ENCODE results near the gene VWA7.
A peak's percentile ranks its signal among the peaks of the same experiment; 100 is the strongest.

VWA7 gene

DNA sequence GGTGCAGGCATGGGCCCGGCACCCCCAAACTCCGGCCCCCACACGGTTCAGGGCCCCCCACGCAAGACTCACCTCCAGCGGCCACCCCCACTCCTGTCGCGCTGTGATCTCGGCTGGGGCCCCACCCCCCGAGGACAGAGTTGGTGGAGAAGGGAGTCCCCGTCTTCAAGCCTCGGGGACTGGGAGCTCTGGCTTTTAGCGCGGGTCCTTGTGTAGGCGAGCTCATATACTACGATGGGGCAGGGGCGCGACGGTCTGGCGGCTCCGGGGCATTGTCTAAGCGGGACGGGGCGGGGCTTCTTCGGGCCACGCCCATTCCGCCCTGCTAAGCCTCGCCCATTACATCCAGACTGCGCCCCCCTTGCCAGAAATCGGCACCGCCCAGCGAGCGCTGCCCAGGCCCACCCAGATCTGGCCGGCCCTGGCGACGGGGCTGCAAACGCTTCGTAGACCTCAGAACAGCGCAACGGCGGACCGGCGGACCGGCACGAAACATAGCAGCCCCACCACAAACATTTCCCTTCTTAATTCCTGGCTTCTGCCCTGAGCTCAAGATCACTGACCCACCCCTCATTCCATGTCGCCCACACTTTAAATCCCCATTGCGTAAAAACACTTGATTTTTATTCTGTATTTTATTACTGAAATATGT is 47.0 kb downstream of the VWA7 start:
- no peak for DNase-seq (ENCODE audit: low read depth)

DNA sequence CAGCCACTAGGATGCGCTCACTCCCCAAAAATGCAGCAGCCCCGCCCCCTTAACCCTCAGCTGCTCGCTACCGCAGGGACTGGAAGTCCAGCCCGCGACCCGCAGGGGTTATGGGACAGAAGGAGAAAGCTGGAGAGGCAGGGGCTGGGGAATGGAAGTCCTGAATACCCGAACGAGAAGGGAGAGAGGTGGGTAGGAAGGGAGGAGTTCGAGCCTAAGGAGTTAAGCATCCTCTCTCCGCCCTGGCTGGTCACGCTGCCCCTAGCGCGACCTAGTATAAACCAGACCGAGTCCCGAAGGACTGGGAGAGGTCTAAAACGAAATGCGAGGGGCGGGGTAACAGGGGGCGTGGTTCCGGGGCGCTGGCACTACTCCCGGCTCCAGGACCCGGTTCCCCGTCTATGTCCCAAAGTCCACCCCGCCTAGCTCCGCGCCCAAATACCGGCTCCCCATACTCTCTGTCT is 47.6 kb downstream of the VWA7 start:
- peak; percentile 69 for DNase-seq (ENCODE audit: low read depth)

DNA sequence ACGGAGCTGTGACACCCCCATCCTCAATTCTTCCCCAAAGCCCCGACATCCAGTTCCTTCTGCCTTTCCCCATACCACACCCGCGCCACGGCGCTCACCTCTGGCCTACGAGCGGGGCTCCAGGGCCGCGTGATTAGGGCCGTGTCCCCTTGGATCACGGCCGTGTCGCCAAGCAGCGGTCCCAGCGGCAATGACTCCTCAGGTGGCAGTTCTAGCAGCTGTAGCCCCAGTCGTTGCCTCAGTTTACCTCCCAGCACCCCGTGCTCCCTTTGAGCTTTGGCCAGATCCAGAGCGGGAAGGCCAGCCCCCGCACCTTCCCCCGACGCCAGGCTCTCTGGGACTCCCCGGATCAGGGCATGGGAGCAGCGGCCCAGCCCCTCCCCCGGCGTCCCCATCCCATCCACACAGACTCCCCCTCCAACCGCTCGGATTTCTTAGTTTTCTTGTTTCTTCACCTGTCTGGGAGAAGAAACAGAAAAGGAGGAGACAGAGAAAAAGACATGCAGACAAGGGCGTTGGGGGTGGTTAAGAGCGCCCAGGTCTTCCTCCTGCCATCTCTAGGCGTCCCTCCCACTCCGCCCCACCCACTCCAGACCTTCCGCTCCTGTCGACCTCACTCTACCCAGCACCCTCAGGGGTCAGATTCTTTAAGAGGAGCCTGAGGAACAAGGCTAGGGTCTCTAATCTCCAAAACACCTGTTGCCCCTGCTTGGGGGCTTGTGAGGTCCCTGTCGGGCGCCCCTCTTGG is 48.2 kb downstream of the VWA7 start, which contains the start of gene DDAH2:
DDAH2 (minus strand) TSS at position 533 of the 748 bp plus-strand sequence; CDS start at position 395, 138 bp downstream.
- DNase-seq (ENCODE audit: low read depth) = no peak

DNA sequence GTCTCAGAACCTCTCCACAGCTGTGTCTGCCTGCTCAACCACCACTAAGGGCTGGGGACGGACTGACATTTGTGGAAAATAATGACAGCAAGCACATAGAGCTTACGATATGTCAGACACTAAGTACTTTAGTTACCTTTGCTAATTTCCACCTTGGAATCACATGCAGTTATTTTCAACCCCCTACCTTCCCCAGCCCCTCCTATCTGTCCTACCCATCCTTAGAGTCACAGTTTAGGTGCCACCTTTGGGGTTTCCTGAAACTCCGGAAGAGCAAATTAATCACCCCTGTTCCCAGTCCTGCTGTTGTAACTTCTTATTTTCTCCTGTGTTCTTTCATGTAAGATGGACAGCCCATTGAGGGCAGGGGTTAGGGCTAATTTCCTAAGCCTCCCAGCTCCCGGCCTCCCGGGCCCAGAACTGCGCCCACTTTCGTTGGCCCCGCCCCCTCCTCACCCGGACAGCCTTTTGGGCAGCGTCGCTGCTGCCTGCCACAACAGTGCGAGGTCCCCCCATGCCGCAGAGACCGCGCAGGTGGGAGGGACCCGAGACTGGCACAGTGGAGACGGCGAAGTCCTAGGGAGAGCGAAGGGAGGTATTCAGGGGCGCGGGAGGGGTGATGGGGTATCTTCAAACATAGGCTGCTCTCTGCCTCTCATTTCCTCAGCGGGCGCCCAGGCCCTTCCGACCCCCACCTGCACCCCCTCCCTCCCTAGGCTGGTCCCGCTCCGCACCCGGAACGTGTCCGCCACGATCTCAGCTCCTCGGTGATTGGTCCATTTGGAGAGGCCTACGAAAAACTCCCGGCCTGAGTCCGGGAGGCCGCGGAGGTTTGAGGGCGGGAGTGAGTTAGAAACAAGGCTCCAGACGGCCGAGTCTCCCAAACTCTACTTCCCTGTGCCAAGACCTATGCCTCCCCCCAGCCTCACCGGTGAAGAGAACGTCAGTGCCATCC is 49.1 kb downstream of the VWA7 start:
- no peak for DNase-seq (ENCODE audit: low read depth)

DNA sequence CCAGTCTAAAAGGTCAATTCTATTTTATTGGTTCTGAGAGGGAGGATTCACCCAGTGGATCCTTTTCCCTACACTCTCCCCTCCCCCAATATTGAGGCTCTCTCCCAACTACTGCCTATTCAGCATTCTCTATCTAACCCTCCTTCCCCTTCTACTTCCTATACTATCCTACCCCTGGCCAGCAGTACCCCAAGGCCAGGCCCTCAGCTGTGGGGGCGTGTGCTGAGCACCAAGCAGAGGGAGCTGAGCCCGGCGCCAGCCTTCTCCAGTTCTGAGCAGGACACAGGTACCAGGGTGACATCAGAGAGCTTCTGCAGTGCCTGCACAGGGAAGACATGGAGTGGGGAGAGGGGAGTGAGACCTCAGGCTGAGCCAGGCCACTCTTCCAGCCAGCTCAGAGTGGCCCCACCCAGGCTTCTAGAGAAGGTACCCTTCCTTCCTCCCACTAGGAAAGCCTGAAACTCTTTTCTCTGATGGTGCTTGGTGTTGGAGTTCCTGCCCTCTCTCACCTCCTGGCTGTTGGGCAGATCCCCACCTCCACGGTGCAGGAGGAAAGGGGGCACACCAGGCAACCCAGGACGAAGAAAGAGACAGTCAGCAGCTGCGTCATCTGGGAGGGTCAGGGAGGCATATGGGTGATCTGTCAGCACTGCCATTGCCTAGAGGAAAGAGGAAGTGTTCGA is 50.0 kb downstream of the VWA7 start:
- no peak for DNase-seq (ENCODE audit: low read depth)

DNA sequence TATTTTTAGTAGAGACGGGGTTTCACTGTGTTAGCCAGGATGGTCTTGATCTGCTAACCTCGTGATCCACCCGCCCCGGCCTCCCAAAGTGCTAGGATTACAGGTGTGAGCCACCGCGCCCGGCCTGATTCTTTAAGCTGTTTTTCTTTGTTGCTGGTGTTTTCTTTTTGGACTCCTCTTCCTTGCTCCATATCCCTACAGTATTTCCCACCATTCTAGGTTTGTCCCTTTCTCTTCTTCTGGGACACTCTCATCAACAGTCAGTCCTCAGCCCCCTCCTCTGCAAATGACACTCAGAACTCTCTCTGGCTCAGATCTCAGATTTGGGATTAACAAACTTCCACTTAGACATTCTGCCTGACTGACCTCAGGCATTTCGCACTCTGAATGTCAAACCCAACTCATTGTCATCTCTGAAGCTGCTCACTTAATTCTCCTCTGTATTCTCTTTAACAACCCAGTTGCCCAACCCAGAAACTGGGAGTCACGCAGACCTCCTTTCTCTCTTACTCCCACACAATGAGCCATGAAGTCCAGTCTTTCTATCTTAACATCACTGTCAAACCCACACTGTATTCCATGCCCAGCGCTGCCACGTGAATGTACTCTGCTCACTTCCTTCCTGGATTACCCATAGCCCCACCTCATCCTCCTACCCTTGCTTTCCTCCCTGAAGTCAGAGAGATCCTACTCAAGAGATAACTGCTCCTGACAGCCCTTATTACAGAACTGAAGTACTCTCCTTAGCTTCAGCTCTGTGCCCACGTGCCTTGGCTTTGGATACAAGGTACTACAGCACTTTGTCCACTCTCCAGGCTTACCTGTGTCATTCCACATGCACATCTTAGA is 51.4 kb downstream of the VWA7 start:
- no peak for DNase-seq (ENCODE audit: low read depth)

DNA sequence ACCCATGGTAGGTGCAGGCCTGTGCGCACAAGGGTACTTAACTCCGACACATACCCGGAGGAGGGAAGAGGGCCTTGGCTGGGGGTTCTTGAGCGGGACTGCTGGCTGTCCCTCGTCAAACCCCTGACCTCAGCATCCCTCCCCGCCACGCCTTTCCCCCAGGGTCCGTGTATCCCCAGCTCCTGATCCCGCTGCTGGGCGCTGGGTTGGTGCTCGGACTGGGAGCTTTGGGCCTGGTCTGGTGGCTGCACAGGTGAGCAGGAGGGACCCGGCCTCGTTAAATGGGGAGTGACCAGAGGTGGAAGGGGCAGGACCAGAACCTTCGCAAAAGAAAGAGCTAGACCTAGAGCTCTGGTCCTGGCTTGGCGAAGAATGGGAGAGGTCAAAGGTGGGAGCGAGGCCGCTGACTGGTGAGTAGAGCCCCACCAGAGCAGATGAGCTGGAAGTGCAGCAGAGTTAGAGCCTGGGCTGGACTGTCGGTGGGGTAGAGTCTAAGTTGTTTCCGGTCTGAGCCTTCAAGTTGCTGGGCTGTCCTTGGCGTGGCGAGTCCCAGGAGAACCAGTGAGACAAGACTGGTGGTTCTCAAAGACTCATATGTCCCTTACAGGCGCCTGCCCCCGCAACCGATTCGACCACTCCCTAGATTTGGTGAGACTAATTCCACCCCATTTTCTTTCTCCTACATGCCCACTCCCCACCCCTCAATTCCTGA is 53.0 kb downstream of the VWA7 start:
- no peak for DNase-seq (ENCODE audit: low read depth)

DNA sequence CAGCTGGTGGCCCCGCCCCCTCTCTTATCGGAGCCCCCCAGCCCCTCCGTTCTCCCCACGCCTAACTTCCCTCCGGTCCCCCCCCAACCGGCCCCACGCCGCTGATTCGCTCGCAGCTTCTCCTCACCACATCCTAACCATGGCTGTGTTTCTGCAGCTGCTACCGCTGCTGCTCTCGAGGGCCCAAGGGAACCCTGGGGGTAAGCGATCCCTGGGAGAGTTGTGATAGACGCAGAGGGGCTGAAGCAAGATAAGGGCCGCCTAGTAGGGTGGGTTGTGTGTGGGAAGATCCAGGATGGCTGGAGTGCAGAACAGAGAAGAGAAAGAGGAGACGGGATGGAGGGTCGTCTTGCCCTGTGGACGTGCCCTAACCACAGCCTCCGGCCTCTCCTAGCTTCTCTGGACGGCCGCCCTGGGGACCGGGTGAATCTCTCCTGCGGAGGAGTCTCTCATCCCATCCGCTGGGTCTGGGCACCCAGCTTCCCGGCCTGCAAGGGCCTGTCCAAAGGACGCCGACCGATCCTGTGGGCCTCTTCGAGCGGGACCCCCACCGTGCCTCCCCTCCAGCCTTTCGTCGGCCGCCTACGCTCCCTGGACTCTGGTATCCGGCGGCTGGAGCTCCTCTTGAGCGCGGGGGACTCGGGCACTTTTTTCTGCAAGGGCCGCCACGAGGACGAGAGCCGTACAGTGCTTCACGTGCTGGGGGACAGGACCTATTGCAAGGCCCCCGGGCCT is 53.7 kb downstream of the VWA7 start, which contains the start of gene MPIG6B:
MPIG6B (plus strand) TSS at position 129 of the 735 bp plus-strand sequence; CDS start at position 140, 11 bp downstream.
- DNase-seq (ENCODE audit: low read depth) = no peak

DNA sequence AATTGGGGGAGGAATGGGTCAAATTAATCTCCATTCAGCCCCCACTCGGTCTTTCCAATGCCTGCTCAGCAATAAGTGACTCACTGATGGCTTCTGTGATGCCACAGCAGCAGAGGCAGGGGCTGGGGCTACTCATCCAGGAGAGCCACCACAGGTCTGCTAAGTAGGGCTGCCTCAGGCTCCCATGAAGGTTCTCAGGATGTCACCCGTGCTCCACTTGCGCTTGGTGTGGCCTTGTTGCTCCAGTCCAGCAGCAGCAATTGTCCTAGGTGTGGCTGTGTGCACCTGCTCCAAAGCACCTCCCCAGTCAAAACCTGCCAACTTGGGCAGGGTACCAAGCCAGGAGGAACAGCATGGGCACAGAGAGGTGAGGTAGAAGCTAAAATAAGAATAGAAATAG is 55.0 kb downstream of the VWA7 start:
- DNase-seq (ENCODE audit: low read depth) = no peak

DNA sequence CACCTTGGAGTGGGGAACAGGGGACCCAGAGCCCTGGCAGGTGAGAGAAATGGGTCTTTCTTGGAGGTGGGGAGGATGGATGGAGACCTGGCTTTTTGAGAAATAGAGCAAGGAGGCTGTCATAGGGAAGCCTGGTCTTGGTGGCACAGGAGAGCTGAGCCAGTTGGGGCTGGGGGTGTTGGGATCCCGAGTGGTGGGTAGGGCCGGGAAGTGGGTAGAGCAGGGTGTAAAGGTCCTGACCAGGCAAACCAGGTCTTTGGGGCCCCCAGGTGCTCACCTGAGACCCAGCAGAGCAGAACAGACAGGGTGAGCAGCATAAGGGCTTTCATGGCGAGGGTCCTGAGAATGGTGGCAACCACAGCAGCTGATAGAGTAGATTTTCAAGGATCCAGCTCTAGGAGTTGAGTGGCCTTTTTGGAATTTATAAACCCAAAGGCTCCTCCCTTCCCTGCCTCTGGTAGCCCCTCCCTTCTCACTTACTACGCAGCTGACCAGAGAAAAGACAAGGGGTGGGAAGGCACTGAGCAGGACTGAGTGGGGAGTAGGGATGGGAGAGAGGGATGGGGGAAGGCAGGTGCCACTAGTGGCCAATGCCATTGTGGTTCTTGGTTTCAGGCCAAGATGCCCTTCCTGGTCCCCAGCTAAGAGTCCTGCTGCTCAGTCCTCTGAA is 55.6 kb downstream of the VWA7 start, which contains the start of gene LY6G6C:
LY6G6C (minus strand) TSS at position 396 of the 670 bp plus-strand sequence; CDS start at position 329, 67 bp downstream.
- no peak for DNase-seq (ENCODE audit: low read depth)

DNA sequence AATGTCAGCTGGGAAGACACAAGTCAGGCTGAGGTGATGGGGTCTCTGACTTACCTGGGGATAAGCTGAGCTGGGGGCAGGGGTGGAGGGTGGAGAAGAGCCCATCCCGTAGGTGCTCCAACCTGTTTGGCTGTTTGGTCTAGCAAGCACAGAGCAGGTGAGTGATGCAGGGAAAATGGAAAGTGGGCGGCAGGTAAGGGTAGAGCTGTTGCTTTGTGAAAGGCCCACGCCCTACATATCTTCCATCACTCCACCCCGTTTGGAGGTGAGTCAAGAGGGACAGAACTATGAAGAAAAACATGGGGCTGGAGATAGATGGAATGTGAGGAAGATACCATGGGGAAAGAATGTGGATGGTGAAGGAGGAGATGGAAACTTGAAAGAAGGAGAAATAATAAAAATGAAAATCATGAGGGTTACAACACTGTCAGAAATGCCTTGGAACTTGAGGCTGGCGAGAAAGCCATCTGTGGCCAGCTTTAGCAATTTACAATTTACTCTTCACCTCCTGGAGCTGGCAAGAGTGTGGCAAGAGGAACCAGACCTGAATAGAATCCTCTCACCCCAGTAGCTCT is 56.8 kb downstream of the VWA7 start:
- DNase-seq (ENCODE audit: low read depth) = no peak

DNA sequence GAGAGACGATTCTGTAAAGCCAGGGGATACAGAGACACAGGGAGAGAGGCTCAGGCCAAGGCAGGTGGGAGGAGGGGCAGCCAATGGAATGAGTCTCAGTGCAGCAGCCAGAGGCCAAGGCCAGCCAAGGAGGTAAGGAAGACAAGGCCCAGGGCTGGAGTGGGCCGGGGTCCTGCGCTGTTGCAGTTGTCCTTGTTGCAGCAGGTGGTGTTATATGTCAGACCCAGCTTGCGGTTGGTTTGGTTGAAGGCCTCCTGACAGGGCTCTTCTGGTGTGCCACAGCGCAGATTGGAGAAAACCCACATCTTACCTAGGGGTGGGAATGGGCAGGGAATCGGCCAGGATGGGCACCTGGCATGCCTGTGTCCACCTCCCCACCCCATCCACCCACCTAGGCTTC is 58.1 kb downstream of the VWA7 start:
- no peak for DNase-seq (ENCODE audit: low read depth)

DNA sequence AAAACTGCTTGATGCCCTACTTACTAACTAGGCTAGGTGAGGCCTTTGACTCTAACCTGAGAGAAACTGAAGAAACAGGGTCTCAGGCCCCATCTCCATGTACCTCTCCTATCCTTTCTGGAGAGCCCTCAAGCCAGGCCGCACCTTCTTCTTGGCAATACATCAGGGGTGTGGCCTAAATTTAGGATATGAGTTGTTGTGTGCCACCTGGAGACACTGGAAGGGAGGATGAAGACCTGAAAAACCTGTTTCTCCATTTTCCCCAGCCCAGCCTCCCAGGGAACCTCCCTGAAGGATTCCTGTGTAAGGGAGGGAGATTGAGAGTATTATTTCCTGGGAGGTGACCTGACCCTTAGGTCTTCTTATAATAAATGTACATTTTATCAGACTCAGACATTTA is 58.9 kb downstream of the VWA7 start:
- DNase-seq (ENCODE audit: low read depth) = no peak

DNA sequence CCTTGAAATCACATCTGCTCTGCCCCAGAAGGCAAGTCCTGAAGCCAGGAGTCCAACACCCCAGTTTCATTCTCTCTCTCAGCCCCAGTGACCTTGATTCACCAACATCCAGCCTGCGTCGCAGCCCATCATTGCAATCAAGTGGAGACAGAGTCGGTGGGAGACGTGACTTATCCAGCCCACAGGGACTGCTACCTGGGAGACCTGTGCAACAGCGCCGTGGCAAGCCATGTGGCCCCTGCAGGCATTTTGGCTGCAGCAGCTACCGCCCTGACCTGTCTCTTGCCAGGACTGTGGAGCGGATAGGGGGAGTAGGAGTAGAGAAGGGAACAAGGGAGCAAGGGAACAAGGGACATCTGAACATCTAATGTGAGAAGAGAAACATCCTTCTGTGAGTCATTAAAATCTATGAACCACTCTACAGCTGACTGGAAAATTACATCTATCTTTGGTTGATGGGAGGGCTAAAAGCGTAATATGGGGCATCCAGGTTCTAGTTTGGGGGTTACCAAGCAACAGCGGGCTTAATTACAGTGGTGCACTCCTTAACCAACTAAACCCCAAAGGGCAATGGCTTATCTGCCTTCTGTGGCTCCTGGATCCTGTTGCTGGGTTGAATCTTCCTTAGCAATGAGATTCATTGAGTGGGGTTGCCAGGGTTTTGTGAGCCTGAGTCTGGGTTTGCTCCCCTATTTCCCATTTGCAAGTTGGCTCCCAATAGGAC is 59.5 kb downstream of the VWA7 start:
- no peak for DNase-seq (ENCODE audit: low read depth)

Measured in stimulated activated CD8-positive, alpha-beta memory T cell treated with anti-CD3 and anti-CD28 coated beads, Interleukin-15, amount 100 ng/mL, for 1 hour (primary cell).